HFF-Myc (cell line): ENCODE results near the gene NCOR1.
"Not testable (repeated sequence)": the region's sequence is repeated elsewhere in the genome, so short reads cannot be mapped to it uniquely, and the experiment has no call there.

Experiments
- DNase-seq: peaks from one replicate; pipeline ENCODE4 v3.0.0-alpha.2; 2011; ENCODE audit warnings: low read depth; ENCODE audit errors: extremely low read depth
- H3K4me3 ChIP-seq: replicated peaks from 2 replicates; pipeline ENCODE4 v1.5.1; 2011; ENCODE audit warnings: low read depth, mild to moderate bottlenecking, control low read depth, low read length
- CTCF ChIP-seq: IDR thresholded peaks from 2 replicates; pipeline ENCODE4 v1.5.1; 2012; ENCODE audit warnings: mild to moderate bottlenecking, low read depth, low read length, control low read depth; ENCODE audit errors: missing control alignments

The NCOR1 gene

GRCh38 chr17:16148596-16148995, 66.7 kb downstream of the NCOR1 start:
- no peak for TF ChIP-seq CTCF

GRCh38 chr17:16145319-16145890, 69.9 kb downstream of the NCOR1 start:
- not testable (repeated sequence) for DNase-seq, H3K4me3 ChIP-seq

More at GRCh38 chr17:16148596-16148995, 66.7 kb downstream of the NCOR1 start:
- H3K4me3 ChIP-seq: no peak overlapping the region
- DNase-seq: no peak

- no peak for TF ChIP-seq CTCF
- H3K4me3 ChIP-seq: no peak overlapping the region
- no peak for DNase-seq
Measured at GRCh38 chr17:16141685-16142084, 73.6 kb downstream of the NCOR1 start.

- DNase-seq: no peak
- H3K4me3 ChIP-seq: no peak overlapping the region
- no peak for TF ChIP-seq CTCF
Measured at GRCh38 chr17:16140854-16141253, 74.5 kb downstream of the NCOR1 start.

GRCh38 chr17:16135461-16135860, 79.9 kb downstream of the NCOR1 start:
- TF ChIP-seq CTCF: no peak
- H3K4me3 ChIP-seq: no peak overlapping the region
- DNase-seq: no peak

- DNase-seq: no peak
- no peak for TF ChIP-seq CTCF
- H3K4me3 ChIP-seq: no peak overlapping the region
Measured at GRCh38 chr17:16131593-16131992, 83.7 kb downstream of the NCOR1 start.

GRCh38 chr17:16129441-16130205, 85.7 kb downstream of the NCOR1 start:
- no peak for DNase-seq
- H3K4me3 ChIP-seq: no peak overlapping the region
- TF ChIP-seq CTCF: no peak
